ENCODE results near the gene CDHR3. TPM values are rescaled to one million over a fixed set of nuclear protein-coding genes. Genes with fewer than 3 reads are reported as not detected.
A peak's percentile ranks its signal among the peaks of the same experiment; 100 is the strongest.

The CDHR3 gene
- total and polyA plus RNA-seq, 2 donors from 2014 or later = 3.6 to 7.1 TPM

GRCh38 chr7:106071999-106072714, 109.1 kb downstream of the CDHR3 start:
- no peaks in the 10 kb centered on the region for H3K36me3 ChIP-seq (ENCODE audit: control insufficient read depth in 2 of 3, insufficient read depth in 3 of 3, low read length in 3 of 3)
- no peaks in the 10 kb centered on the region for H3K27me3 ChIP-seq (ENCODE audit: control insufficient read depth, insufficient read depth, low read length)
- FAIRE-seq = no peak
- H3K9ac ChIP-seq (ENCODE audit: low read length in 3 of 3) = no peak overlapping the region
- H3K4me3 ChIP-seq (ENCODE audit: low read length in 3 of 3) = no peak overlapping the region
- peak overlapping the region; percentile 64 to 78 for H3K27ac ChIP-seq (ENCODE audit: low read depth in 2 of 2, low read length in 2 of 2)
- H3K4me1 ChIP-seq (ENCODE audit: control insufficient read depth in 2 of 3, insufficient read depth in 2 of 3, low read depth in 1 of 3, low read length in 3 of 3) = peaks cover 0 to 25% (median 21%) of the 10 kb centered on the region in 3 donors
- no peaks in the 10 kb centered on the region for H3K9me3 ChIP-seq (ENCODE audit: control insufficient read depth in 2 of 3, insufficient read depth in 1 of 3, low read length in 3 of 3)
- DNase-seq = peak in 2 of 5 donors; percentile 29 to 49
- intact Hi-C loops (cut with DNase I) = no loop called here
- TF ChIP-seq CTCF (IDR thresholded peaks at IDR 0.05; ENCODE audit: borderline replicate concordance, extremely low read depth, insufficient read depth) = no peak

GRCh38 chr7:106072715-106073091, 109.6 kb downstream of the CDHR3 start:
- intact Hi-C loops (cut with DNase I) = no loop called here
- Histone ChIP-seq H3K9me3 (ENCODE audit: control insufficient read depth in 2 of 3, insufficient read depth in 1 of 3, low read length in 3 of 3) (no peaks in the 10 kb centered on the region), H3K27me3 (ENCODE audit: control insufficient read depth, insufficient read depth, low read length) (no peaks in the 10 kb centered on the region), H3K4me1 (ENCODE audit: control insufficient read depth in 2 of 3, insufficient read depth in 2 of 3, low read depth in 1 of 3, low read length in 3 of 3) (peaks cover 0 to 25% (median 21%) of the 10 kb centered on the region in 3 donors), H3K9ac (ENCODE audit: low read length in 3 of 3) (no peak overlapping the region), H3K27ac (ENCODE audit: low read depth in 2 of 2, low read length in 2 of 2) (peak overlapping the region in 1 of 2 donors; percentile 48), H3K4me3 (ENCODE audit: low read length in 3 of 3) (no peak overlapping the region), H3K36me3 (ENCODE audit: control insufficient read depth in 2 of 3, insufficient read depth in 3 of 3, low read length in 3 of 3) (no peaks in the 10 kb centered on the region)
- DNase-seq (no peak), FAIRE-seq (no peak)
- TF ChIP-seq CTCF (IDR thresholded peaks at IDR 0.05; ENCODE audit: borderline replicate concordance, extremely low read depth, insufficient read depth) = no peak

GRCh38 chr7:106073701-106074100, 110.6 kb downstream of the CDHR3 start:
- intact Hi-C loops (cut with DNase I) = no loop called here
- DNase-seq (no peak), FAIRE-seq (no peak)
- Histone ChIP-seq H3K4me1 (ENCODE audit: control insufficient read depth in 2 of 3, insufficient read depth in 2 of 3, low read depth in 1 of 3, low read length in 3 of 3) (peaks cover 0 to 25% (median 21%) of the 10 kb centered on the region in 3 donors), H3K36me3 (ENCODE audit: control insufficient read depth in 2 of 3, insufficient read depth in 3 of 3, low read length in 3 of 3) (no peaks in the 10 kb centered on the region), H3K4me3 (ENCODE audit: low read length in 3 of 3) (no peak overlapping the region), H3K27me3 (ENCODE audit: control insufficient read depth, insufficient read depth, low read length) (no peaks in the 10 kb centered on the region), H3K9ac (ENCODE audit: low read length in 3 of 3) (no peak overlapping the region), H3K27ac (ENCODE audit: low read depth in 2 of 2, low read length in 2 of 2) (no peak overlapping the region), H3K9me3 (ENCODE audit: control insufficient read depth in 2 of 3, insufficient read depth in 1 of 3, low read length in 3 of 3) (no peaks in the 10 kb centered on the region)
- no peak for TF ChIP-seq CTCF (IDR thresholded peaks at IDR 0.05; ENCODE audit: borderline replicate concordance, extremely low read depth, insufficient read depth)

Measured in kidney (tissue), 14 donors.